ENCODE results near the gene NCAPG.

The NCAPG gene, protein sequence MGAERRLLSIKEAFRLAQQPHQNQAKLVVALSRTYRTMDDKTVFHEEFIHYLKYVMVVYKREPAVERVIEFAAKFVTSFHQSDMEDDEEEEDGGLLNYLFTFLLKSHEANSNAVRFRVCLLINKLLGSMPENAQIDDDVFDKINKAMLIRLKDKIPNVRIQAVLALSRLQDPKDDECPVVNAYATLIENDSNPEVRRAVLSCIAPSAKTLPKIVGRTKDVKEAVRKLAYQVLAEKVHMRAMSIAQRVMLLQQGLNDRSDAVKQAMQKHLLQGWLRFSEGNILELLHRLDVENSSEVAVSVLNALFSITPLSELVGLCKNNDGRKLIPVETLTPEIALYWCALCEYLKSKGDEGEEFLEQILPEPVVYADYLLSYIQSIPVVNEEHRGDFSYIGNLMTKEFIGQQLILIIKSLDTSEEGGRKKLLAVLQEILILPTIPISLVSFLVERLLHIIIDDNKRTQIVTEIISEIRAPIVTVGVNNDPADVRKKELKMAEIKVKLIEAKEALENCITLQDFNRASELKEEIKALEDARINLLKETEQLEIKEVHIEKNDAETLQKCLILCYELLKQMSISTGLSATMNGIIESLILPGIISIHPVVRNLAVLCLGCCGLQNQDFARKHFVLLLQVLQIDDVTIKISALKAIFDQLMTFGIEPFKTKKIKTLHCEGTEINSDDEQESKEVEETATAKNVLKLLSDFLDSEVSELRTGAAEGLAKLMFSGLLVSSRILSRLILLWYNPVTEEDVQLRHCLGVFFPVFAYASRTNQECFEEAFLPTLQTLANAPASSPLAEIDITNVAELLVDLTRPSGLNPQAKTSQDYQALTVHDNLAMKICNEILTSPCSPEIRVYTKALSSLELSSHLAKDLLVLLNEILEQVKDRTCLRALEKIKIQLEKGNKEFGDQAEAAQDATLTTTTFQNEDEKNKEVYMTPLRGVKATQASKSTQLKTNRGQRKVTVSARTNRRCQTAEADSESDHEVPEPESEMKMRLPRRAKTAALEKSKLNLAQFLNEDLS

DNA sequence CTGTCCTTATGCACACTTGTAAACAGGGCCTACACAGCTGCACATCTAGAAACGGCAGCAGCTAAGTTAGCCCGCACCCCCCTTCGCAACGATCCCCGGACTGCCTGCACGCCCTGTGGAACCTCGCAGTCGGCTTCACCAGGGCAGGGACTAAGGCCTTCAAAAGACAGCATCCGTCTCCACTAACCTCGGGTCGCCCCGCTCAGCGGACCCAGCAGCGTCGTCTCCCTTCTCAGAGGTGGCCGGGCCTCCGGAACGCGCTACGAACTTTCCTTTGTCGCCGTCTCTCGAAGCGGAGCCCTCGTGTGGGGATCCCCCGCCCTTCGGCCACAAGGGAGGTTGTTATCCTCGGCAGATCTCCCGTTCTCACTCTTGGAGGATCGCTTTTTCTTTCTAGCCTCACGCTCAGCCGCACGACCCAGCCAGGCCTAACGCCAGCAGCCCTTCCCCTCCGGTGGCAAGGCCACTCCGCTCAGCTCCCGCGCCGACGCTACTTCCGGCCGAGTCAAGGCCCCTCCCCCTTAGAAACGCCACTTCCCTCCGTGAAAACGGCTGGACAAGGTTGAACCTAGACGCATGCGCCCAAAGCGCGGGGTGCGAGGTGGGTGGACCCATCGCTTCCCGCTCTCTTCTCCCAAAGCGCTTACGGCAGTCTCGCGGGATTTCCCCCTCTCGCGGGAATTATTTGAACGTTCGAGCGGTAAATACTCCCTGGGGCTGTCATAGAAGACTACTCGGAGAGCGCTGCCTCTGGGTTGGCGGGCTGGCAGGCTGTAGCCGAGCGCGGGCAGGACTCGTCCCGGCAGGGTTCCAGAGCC lies at the start of gene NCAPG, which contains the start of gene DCAF16:
TSS of gene NCAPG (plus strand) at position 720 of the 818 bp plus-strand sequence. CDS start 99 bp downstream, outside the sequence.
TSS of gene DCAF16 (minus strand) at position 498 of the 818 bp plus-strand sequence. CDS start 6,616 bp downstream, outside the sequence.
- DNase-seq = peak; percentile 95

DNA sequence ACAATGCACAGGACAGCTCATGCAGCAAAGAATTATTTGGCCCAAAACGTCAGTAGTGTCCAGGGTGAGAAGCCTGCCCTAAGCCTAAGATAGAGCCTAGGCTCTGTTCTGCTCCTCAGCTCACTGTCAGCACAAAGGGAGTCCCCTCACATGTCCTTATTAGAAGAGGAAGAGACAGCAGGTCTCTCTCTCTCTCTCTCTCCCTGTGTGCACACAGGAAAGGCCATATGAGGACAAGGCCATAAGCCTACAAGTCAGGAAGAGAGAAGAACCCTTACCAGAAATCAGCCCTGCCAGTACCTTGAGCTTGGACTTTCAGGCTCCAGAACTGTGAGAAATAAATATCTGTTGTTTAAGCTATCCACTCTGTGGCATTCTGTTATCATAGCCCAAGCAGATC lies 49.7 kb upstream of the NCAPG start:
- no peak for DNase-seq

DNA sequence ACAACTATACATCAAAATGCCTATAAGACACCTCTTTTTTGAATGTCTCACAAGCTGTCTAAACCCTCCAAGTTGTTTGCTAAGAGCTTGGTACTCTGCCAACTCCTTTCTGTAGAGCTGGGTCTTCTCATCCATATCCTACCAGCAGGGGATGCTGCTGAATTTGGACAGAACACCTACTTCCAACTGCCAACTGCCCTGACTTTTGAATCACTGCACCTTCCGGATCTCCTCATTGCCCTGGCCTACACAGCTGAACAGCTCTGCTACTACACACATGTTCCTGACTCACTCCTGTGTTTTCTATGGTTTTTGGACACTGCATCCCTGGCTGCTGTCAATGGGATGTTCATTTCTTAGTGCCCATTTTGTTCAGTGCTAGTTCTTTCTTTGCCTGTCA lies 48.1 kb upstream of the NCAPG start:
- DNase-seq = no peak

DNA sequence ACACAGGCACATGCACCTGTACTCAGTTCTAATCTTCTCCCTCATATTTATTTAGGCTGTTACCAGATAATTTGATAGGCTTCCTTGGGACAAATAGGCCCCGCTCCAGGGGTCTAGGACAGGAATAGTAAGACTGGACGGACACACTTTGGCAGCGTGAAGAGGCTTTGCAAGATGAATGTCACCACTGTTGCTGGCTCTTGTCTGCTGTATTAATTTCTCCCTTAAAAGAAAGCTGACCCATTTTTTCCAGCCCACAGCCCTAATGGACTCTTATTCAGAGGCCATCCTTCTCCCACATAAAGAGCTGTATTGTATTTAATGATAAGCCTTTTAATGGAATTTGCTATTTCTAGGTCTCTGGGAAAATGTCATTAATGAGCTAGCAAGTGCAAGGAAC lies 47.4 kb upstream of the NCAPG start:
- DNase-seq = no peak

DNA sequence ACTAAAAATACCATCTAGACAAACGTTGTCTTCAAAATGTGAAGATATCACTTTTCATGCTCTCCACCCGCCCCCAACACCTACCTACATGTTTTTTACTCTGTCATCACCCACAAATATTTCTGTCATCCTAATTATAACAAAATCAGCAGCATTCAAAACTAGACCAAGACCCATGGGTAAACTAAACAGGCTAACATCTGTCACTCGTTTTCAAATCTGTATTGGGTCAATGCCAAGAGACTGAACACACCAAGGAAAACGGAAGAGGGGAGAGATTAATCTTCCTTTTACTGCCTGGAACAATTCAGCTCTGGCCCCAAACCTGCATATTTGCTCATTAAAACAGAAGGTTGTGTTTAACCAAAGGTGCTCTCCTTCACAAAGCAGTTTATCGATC lies 46.8 kb upstream of the NCAPG start:
- no peak for DNase-seq

DNA sequence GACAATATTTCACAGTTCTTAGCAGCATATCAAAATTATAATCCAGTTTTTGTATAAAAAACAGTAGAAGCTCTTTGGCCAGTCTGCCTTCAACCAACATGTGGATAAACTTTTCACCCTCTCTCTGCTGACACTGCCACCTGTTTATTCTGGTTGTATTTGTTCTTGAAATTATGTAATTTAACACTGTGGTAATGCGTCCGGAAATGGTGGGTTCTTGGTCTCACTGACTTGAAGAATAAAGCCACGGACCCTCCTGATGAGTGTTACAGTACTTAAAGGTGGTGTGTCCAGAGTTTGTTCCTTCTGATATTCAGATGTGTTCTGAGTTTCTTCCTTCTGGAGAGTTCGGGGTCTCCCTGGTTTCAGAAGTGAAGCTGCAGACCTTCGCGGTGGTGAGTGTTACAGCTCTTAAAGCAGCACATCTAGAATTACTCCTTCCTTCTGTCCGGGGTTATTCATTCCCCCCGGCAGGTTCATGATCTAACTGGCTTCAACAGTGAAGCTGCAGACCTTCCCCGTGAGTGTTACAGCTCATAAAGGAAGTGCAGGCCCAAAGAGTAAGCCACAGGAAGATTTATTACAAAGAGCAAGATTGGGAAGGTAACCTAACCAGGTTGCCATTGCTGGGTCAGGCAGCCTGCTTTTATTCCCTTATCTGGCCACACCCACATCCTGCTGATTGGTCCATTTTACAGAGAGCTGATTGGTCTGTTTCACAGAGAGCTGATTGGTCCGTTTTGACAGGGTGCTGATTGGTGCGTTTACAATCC lies 45.1 kb upstream of the NCAPG start:
- no peak for DNase-seq

DNA sequence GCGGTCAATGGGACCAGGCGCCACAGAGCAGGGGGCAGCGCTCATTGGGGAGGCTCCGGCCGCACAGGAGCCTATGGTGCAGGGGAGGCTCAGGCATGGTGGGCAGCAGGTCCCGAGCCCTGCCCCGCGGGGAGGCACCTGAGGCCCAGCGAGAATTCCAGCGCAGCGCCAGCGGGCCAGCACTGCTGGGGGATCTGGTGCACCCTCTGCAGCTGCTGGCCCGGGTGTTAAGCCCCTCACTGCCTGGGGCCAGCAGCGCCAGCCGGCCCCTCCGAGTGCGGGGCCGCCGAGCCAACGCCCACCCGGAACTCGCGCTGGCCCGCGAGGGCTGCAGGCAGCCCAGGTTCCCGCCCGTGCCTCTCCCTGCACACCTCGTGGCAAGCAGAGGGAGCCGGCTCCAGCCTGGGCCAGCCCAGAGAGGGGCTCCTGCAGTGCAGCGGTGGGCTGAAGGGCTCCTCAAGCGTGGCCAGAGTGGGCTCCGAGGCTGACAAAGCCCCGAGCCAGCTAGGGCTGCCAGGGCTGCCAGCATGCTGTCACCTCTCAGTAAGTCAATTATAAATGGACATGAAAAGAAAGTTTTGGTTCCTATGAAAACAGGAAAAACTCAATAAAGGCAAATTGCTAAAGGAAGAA lies 43.8 kb upstream of the NCAPG start:
- no peak for DNase-seq

DNA sequence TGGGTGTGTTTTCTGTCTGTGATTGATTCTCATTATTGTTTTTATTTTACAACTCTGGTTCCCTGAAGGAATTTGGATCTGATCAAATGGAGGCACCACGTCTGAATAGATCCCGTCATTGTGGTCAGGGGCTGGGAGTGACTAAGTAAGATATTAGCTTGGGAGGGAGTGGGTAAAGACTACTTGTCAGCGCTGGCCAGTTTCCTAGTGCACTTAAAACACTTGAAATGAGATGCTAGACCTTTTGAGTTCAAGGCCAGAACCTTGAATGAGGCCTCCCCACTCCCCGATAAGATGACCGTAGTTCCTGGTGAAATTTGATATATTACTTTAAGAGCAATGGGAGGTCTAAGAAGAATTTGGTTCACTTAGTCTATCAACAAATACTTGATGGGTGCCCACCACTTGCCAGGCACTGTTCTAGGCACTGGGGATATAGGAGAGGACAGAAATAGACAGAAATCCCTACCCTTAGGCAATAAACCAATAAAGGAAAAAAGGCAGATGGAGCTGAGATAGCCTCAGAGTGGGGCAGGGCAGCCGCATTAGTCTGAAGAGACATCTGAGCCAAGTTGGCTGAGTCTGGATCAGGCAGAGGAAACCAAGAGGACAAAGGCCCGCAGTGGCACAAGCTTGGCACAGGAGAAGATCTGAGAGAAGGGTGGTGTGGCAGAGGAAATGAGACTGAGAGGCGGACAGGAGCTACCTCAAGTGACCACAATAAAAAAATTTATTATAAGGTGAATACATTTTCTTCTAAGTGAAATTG lies 41.2 kb upstream of the NCAPG start:
- no peak for DNase-seq

DNA sequence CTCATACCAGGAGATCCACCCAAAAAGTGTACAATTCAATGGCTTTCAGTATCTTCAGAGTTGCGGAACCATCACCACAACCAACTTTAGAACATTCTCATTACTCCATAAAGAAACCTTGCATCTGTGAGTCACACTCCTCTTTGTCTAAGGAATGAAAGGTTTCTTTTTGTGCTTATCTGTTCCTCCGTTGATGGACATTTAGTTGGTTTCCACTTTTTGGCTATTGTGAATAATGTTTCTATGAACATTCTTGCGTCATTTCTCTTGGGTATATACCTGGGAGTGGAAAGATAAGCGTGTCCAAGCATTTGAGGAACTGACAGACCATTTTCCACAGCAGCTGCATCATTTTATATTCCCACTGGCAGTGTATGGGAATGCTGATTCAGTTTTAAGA lies 39.9 kb upstream of the NCAPG start:
- DNase-seq = no peak

DNA sequence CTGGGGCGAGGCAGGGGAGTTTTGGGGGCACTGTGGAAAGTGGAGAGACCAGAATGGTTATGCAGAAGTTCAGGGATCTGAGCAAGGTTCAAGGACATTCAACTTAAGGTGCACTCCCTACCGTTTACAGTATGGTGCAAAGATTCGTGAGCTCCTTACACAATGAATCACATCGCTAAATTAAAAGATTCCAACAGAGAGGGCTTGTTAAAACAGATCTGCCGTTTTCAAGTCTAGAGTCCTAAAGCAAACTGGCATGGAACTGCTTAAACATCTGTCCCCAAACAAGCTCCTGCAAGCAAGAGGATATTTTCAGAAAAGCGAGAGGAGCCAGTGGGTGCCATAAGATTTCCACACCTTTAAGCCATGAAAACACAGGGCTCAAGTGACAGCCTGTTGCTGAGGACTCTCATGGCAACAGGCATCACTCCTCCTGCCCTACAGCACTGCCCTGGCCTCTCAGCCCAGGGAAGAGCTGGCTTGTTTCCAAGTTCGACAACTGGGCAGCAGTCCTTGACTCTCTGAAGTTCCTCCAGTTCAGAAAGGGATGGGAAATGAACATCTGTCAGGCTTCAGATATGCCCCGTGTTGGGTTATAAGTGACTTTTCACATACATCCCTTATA lies 39.4 kb upstream of the NCAPG start:
- no peak for DNase-seq

DNA sequence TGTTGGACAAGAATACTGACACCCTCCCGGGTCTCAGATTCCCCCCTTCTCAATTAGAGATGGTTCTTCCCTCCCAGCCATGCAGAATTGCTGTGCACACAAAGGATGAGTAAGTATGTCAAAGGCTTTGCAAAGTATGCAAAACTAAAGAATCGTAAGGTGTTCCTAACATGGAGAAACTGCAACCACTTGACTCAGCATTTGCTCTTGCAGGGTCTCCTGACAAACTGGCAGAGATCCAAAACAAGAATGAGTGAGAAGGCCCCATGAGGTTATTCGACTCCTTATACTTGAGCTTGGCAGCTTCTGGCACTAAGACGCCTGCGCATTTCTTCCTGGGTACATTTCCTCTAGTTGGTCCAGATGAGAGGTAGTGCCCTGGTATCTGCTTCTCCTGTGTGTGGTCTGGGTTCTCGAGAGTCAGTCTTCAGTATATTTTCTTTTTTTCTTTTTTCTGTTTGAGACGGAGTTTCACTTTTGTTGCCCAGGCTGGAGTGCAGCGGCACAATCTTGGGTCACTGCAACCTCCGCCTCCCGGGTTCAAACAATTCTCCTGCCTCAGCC lies 37.6 kb upstream of the NCAPG start:
- no peak for DNase-seq

DNA sequence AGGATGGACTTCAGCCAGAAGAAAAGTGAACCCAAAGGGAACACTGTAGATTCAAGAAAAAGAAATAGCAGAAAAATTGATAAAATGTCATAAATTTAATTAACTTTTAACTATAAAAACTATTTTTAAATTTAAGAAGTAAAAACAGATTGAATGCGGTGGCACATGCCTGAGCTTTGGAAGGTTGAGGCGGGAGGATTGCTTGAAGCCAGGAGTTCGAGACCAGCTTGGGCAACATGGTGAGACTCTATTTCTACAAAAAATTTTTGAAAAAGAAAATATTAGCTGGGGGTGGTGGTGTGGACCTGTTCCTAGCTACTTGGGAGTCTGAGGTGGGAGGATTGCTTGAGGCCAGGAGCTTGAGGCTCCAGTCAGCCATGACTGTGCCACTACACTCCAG lies 32.3 kb upstream of the NCAPG start:
- DNase-seq = no peak

DNA sequence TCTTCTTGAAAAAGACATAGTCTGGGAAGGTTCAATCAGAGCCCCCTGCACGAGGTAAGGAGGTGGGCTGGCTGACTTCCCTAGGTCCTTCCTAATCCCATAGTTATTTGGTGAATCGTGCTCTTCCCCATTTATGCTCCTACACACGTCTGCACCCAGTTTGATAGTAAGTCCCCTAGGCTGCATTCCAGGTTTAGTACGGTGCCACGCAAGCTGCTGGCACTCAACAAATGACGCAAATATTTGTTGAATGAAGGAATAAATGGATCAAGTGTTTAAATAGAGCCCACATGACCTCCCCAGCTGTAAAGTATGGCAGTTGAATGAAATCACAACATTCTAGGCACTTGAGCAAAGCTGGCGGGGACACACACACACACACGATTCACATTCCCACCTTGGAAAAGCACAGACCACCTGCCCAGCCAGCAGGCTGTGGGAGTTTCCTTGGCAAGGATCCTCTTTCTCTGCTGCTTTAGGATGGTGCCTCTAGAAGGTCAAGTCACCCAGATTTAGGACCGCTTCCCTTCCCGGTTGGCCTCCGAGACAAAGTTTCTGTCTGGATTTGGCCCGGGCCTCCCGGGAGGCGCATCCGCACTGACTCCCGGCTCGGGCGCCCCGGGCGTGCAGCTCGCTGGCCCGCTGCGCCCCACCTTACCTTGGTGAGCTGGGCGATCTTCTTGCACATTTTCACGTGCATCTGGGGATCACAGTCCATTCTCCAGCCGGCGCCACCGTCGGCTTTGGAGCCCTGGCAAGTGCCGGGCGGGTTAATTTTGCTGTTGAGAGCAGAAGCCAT lies 30.1 kb upstream of the NCAPG start:
- DNase-seq = no peak

DNA sequence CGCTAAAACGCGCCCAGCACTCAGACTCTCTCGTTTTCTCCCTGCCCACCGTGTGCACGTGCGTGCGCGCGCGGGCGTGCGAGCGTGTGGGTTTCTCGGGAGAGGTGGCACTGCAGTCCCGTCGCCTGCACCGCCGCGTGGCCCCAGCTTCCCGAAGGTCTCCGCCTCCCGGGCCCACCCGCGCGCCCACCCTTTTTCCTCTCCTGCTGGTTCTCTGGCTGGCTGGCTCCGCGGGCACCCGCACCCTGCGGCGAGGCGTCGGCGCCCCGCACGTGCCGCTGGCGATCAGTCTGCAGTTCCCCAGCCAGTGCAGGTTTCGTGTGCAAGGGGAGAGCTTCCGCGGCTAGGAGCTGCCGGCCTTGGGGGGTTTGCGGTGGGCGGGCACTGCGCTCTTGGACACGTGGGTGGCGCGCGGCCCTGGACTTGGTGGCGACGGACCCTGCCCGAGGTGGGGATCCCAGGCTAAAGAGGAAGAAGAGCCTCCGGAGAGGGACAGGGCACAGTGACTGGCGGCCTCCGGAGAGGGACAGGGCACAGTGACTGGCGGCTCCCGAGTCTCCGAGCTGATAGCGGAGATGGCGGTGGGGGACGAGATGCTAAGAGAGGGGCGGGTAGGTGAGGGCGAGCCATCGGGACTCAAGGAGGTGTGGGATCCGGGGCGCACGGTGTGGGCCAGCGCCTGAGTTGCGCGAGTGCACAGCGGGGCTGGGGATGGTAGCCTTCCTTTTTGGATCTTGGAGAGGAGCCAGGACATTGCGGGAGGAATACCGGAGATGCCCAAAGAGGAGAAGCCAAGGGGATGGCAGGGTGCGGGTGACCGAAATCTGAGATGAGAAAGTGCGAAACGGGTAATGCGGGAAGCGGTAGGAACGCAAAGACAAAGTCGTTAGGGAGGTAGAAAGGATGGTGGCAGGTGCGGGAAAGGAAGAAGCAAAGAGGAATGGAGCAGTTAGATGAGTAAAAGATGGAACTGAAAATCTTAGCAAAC lies 29.2 kb upstream of the NCAPG start, which contains the start of gene FAM184B:
TSS of gene FAM184B (minus strand) at position 322 of the 988 bp plus-strand sequence. CDS start 322 bp downstream, outside the sequence.
- DNase-seq = no peak

DNA sequence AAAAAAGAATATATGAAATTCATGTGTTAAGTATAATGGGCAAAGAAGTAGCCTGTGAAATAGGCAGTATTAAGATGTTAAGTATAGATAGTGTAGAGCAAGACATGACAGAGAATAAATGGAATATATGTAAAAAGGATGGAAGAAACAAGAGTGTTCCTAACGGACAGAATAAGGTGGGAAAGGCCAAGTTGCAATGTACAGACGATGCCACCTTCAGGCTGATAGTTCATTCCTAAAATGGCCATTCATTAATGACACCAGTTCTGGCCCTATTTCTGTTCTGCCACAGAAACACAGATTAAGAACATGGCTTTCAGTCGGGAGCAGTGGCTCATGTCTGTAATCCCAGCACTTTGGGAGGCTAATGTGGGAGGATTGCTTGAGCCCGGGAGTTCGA lies 24.9 kb upstream of the NCAPG start:
- no peak for DNase-seq

DNA sequence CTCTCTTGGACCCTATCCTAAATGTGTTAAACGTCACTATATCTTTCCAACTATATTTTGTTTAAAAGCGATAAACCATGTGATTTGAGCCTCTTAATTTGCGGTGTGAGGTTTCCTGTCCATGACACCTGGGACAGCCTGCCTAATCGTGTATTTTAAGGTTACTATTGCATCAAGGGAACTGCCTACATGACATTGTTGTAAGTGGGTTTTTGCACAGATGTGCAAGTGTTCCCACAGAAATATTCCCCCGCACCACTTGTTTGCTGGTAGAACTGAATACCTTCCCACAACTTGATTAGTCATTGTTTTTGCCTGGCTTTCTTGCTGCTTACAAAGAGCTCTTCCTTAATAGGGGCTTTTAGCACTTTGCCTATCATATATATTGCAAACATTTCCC lies 24.2 kb upstream of the NCAPG start:
- no peak for DNase-seq

DNA sequence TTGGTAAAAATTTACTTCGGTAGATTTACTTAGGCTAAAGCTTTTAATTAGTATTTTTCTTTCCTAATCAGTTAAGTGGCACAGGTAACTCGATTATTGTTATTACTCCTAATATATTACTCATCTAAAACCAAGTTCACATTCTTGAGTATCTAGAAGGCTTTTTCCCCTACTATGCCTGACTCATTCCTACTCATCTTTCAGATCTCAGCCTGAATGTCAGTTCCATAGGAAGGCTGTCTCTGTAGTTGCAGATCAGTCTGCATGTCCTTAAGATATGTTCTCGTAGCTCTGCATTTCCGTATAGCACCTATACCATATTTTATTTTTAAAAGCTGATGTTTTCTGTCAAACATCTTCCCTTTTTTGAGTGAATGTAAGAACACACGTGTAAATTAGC lies 23.5 kb upstream of the NCAPG start:
- no peak for DNase-seq
